Fibroblast of lung (primary cell): Measurements from ENCODE around the gene SPEF2.

Experiments used
- EZH2 ChIP-seq: IDR thresholded peaks from 2 replicates; pipeline ENCODE4 v1.5.1; 2012; ENCODE audit warnings: low read length, control low read depth, mild to moderate bottlenecking; ENCODE audit errors: missing control alignments
- TF ChIP-seq, protein P1 (sequence below), 2 donors: IDR thresholded peaks in 1 of 2; conservative IDR thresholded peaks in 1 of 2; 1 replicate in 1 of 2; 2 replicates in 1 of 2; pipeline ENCODE4 v1.5.1; 2011 to 2012; ENCODE audit warnings: low read length in 2 of 2, control low read depth in 1 of 2, inconsistent platforms in 1 of 2, low read depth in 1 of 2, mild to moderate bottlenecking in 1 of 2

DNA sequence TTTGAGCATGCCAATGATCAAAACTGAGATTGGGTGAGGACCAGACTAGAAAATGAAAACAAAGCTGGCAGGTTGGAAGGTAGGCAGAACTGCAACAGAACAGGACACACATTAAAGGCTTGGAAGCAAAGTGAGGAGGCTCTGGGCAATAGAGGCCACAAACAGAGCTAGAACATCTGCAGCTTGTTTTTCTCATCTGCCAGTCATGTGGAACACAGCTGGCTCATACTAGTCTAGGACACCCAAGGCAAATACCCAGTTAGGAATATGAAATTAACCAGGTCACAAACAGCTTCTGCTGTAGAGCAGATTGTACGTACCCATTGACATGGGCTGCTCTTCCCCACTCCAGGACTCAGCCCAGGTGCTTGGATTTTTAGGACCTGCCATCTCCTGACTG, 61.7 kb downstream of the SPEF2 start:
- TF ChIP-seq, protein P1, sequence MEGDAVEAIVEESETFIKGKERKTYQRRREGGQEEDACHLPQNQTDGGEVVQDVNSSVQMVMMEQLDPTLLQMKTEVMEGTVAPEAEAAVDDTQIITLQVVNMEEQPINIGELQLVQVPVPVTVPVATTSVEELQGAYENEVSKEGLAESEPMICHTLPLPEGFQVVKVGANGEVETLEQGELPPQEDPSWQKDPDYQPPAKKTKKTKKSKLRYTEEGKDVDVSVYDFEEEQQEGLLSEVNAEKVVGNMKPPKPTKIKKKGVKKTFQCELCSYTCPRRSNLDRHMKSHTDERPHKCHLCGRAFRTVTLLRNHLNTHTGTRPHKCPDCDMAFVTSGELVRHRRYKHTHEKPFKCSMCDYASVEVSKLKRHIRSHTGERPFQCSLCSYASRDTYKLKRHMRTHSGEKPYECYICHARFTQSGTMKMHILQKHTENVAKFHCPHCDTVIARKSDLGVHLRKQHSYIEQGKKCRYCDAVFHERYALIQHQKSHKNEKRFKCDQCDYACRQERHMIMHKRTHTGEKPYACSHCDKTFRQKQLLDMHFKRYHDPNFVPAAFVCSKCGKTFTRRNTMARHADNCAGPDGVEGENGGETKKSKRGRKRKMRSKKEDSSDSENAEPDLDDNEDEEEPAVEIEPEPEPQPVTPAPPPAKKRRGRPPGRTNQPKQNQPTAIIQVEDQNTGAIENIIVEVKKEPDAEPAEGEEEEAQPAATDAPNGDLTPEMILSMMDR (conservative IDR thresholded peaks at IDR 0.05 in 1 of 2, IDR thresholded peaks at IDR 0.05 in 1 of 2; ENCODE audit: low read depth in 1 of 2, low read length in 2 of 2) = no peak
- TF ChIP-seq EZH2 = no peak
